Retina (tissue), 1 donor: ENCODE measurements around the gene AHNAK.
"Not testable (repeated sequence)": the region's sequence is repeated elsewhere in the genome, so short reads cannot be mapped to it uniquely, and the experiment has no call there.

ENCODE experiments used
- DNase-seq: peaks from one replicate; pipeline ENCODE4 v3.0.0-alpha.2; 2016

AHNAK gene

DNA sequence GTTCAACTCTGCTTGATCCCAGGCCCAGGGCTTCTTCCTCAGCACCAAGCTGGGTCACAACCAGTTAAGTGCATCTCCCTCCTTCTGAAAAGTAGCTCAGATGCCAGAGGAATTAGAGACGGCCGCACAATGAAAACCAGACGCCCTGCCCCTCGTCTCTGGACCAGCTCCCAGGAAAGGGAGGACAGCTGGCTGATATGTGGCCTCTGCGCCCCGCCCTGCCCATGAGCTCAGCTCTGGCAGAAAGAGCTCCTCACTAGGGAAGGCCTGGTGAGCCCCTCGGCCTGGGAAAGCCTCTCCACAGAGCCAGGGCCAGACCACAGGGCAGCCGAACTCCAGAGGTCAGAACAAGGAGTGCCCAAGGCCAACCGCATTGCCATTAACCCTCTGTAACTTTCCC, 145.8 kb downstream of the AHNAK start:
- DNase-seq: no peak

DNA sequence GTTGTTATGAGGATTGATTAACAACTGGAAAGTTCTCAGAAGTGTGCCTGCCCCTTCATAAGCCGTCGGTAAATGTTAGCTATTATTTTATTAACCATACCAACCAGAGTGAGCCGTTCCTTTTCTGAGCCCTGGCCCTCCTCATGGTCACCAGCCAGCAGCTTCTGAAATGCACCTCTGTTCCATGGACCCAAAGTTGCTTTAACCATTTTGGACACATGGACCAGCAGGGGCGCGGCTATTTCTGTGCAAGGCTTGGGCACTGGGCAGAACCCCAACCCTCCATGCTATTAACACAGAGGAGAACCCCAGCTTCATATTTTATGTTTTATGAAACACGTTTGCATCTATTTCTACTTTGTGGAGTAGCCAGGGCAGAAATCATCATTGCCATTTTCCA, 146.3 kb downstream of the AHNAK start:
- DNase-seq: no peak

DNA sequence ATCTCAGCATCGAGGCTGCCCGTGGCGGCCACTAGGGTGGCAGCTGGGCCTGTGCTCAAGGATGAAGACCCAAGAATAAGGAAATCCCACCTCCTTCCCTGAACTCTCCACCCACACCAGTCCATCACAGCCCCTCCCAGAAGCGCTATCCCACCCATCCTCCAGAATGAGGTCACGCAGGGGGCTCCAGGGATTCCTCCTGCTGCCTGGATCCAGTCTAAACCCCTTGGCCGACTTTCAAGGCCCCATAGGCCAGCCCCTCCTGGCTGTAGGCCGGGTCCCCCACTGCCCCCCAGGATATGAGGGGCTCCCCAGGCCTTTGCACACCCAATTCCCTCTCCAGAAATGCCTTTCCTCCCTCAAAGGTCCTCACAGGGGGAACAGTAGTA, 146.7 kb downstream of the AHNAK start:
- DNase-seq: no peak

- no peak for DNase-seq
Measured at GRCh38 chr11:62399172-62399877, 147.3 kb downstream of the AHNAK start.

GRCh38 chr11:62398011-62398994, 148.3 kb downstream of the AHNAK start:
- no peak for DNase-seq

DNA sequence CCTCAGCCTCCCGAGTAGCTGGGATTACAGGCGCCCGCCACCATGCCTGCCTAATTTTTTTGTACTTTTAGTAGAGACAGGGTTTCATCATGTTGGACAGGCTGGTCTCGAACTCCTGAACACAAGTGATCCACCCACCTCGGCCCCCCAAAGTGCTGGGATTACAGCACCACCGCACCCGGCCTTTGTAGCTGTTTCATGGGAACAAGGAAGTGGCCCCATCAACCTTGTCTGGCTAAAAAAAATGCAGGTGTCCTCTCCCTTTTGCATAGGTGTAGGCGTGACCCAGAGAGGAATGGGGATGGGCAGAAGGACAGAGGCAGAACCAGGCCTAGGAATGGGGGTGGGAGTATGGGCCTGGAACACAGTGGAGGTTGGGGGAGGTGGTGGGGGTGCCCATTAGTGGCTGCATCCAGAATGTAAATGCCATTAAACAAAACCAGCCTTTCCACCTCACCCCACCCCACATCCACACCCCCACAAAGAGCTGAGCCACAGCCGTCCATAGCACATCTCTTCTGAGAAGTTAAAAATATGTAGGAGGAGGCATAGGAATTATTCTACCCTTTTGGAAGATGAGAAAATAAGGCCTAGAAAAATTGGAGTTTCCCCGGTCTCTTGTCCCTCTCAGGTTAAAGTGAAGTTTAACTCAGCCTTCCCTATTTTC, 150.6 kb downstream of the AHNAK start:
- DNase-seq: no peak

GRCh38 chr11:62394825-62395538, 151.6 kb downstream of the AHNAK start:
- DNase-seq: peak; percentile 90

DNA sequence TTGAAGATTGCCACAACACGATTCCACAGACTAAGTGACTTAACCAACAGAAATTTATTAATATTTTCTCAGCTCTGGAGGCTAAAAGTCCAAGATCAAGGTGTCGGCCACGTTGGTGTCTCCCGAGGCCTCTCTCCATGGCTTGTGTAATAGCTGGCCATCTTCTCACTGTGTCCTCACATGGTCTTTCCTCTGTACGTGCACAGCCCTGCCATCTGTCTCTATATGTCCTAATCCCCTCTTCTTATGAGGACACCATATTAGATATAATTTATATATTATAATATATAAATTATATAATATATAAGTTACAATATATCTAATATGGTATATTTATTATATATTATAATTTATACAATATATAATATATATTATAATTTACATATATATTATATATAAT, 152.9 kb downstream of the AHNAK start:
- DNase-seq: no peak

DNA sequence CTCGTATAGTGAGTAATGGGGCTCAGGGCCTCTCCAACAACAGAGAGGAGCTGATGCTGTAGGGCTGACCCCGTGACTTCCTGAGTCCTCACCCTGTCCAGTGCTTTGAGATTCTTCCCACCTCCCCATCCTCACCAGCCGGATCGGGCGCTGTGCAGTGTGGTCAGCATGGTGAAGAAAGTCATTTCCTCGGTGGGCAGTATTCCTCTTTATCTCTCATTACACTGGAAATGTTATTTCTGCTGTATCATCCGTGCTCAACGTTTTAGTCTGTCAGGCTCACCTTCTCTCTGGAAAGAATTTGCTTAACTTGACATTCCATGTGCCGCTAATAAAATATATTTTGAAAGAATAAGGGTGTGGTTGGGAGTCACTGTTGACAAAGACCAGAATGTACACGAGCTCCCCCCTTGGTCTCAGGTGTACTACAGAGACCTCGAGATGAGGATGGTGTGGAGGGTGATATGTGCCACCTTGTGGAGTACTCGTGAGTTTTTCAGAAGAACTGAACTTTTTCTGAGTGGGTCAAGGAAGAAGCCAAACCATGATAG, 153.5 kb downstream of the AHNAK start:
- no peak for DNase-seq

DNA sequence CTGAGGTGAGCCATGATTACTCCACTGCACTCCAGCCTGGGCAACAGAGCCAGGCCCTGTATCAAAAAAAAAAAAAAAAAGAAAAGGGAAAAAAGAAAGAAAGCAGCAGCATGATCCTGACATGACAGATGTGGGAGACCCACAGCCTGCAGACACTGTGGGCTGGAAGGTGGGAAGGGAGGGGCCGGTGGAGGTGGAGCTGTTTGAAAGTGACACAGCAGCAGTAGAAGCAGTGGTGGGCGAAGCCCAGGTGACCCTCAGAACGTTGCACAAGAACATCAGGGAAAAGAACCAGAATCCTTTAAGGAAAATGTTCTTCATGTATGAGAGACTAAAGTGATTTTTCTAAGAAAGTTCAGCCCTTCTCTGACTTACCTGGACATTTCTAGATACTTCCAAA, 154.1 kb downstream of the AHNAK start:
- no peak for DNase-seq

DNA sequence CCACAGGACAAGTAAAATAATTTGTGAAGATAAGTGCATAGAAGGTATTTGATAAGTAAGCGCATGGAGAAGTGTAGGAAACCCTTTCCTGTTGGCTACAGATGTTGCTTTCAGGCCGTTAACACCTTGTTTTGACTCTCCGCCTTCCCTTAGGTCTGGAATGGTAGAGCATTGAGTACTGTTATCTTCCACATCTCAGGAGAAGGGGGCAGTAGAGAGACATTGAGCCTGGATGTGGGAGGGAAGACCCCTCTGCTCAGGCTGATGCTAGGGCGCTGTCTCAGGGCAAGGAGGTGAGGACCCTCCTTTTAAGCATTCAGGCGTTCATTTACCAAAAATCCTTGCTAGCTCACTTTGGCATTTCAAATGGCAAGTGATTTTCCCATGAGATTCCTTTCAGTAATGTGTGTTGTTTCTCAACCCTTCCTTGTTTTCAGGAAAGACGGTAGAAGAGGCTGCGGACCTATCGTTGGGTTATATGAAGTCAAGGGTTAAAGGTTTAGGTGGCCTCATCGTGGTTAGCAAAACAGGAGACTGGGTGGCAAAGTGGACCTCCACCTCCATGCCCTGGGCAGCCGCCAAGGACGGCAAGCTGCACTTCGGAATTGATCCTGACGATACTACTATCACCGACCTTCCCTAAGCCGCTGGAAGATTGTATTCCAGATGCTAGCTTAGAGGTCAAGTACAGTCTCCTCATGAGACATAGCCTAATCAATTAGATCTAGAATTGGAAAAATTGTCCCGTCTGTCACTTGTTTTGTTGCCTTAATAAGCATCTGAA, 154.8 kb downstream of the AHNAK start:
- DNase-seq: no peak

- DNase-seq: no peak
Measured at GRCh38 chr11:62390722-62391121, 155.9 kb downstream of the AHNAK start.

- DNase-seq: no peak
Measured at GRCh38 chr11:62390237-62390636, 156.4 kb downstream of the AHNAK start.

DNA sequence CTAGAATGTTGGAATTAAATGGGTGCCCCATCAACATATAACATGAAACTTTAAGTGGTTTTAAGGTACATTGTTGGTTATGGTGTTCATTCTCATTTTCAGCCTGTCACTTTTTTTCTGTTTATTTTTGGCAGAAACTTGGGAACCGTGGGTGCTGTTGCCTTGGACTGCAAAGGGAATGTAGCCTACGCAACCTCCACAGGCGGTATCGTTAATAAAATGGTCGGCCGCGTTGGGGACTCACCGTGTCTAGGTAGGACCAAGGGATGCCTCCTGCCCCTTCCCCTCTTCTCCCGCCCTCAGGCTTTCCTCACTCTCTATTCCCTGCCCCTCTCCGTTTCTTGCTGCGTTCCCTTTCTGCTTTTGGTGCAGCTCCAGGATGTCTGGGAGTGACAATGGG, 157.6 kb downstream of the AHNAK start:
- DNase-seq: no peak

DNA sequence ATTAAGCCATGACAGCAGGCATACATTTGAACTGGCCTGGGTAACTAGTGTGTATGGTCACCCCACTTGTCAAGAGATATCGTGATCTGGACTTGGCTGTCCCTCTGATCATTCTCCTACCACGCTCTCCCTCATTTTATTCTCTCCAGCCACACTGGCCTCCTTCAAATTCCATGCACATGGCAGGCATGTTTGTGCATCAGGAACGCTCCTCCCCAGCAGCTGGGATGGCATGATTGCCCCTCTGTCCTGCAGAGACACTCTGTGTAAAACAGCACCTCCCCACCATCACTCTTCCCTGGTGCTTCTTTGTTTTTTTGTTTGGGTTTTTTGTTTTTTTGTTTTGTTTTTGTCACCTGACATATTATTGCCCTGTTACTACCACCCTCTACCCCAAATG, 159.2 kb downstream of the AHNAK start:
- no peak for DNase-seq

- not testable (repeated sequence) for DNase-seq
Measured at GRCh38 chr11:62386083-62386482, 160.5 kb downstream of the AHNAK start.

GRCh38 chr11:62383822-62384221, 162.8 kb downstream of the AHNAK start:
- no peak for DNase-seq
